ENCODE measurements around the gene TMEM132C. TPM values are rescaled to one million over a fixed set of nuclear protein-coding genes. Genes with fewer than 3 reads are reported as not detected.

TMEM132C gene
- polyA plus RNA-seq, 1 of the 3 experiments (the other 2 are of a cell fraction): not detected

- Histone ChIP-seq H3K9me2 (no peaks in the 10 kb centered on the region), H3F3A (replicated peaks; ENCODE audit: insufficient read depth) (no peaks in the 10 kb centered on the region), H3K4me2 (no peak overlapping the region), H3K4me3 (ENCODE audit: low read depth in 2 of 2, low read length in 1 of 2) (no peak overlapping the region), H3K36me3 (replicated peaks in 1 of 2; ENCODE audit: control insufficient read depth in 1 of 2, insufficient read depth in 2 of 2, low read length in 1 of 2) (no peaks in the 10 kb centered on the region), H3K9ac (no peak overlapping the region), H3K79me2 (ENCODE audit: insufficient read depth) (no peaks in the 10 kb centered on the region), H3K9me3 (no peaks in the 10 kb centered on the region), H4K20me1 (ENCODE audit: insufficient read depth) (no peaks in the 10 kb centered on the region), H3K4me1 (ENCODE audit: control insufficient read depth in 1 of 2, insufficient read depth in 2 of 2, low read depth in 1 of 2, low read length in 1 of 2) (no peaks in the 10 kb centered on the region), H2AFZ (ENCODE audit: low read depth) (no peak overlapping the region), H3K27me3 (ENCODE audit: insufficient read depth) (no peaks in the 10 kb centered on the region), H3K27ac (ENCODE audit: low read depth in 2 of 2, low read length in 1 of 2) (no peak overlapping the region)
- DNase-seq: no peak
- POLR2A ChIA-PET: no interaction called here
- CTCF ChIA-PET: interaction anchor here (1.1 to 6.1 kb wide), 12 partner anchors 10 to 135 kb away, joined by 3 to 87 read pairs (median 4); no protein-coding TSS in a partner anchor
- WGBS (ENCODE audit: low lambda C conversion rate): 64% methylated on average over 12 of the region's 14 CpGs
- TF ChIP-seq MEF2A (IDR thresholded peaks at IDR 0.05; ENCODE audit: borderline replicate concordance, low read depth) (no peak), TCF12 (IDR thresholded peaks at IDR 0.05) (no peak), RAD21 (IDR thresholded peaks at IDR 0.05; ENCODE audit: low read length) (no peak), JUND (IDR thresholded peaks at IDR 0.05) (no peak), SMC3 (IDR thresholded peaks at IDR 0.05; ENCODE audit: low read depth, low read length) (no peak), TEAD4 (IDR thresholded peaks at IDR 0.05; ENCODE audit: borderline replicate concordance, insufficient read depth) (no peak), POLR2AphosphoS5 (IDR thresholded peaks at IDR 0.05; ENCODE audit: low read depth, low read length) (no peak), FOXM1 (IDR thresholded peaks at IDR 0.05; ENCODE audit: low read depth) (no peak), MXI1 (IDR thresholded peaks at IDR 0.05; ENCODE audit: low read depth, low read length) (no peak), FOXJ3 (CRISPR knock-in tag; IDR thresholded peaks at IDR 0.05) (no peak), RXRA (IDR thresholded peaks at IDR 0.05; ENCODE audit: borderline replicate concordance, low read depth) (no peak), USF2 (IDR thresholded peaks at IDR 0.05; ENCODE audit: borderline replicate concordance, low read depth, low read length) (no peak)
Measured at GRCh38 chr12:128388461-128389000, 121.6 kb downstream of the TMEM132C start.

DNA sequence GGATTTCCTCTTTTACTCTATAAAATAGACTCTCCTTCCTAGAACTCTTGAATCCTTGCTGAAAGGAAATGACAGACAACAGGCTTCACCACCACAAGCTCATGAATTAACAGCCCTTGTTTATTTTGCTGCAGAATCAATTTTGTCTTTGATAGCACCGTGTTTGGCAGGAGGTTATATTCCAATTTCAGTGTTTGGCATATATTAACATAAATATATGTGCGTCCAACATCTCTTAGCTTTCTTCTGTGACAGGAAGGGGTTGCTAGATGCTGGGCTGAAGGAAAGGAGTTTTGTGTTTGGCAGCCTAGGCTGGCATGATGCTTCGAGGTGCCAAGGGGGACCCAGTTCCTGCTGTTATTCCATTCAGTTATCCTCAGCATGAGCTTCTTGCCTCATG, 126.4 kb downstream of the TMEM132C start:
- H3K4me3 ChIP-seq (ENCODE audit: low read depth in 2 of 2, low read length in 1 of 2): no peak overlapping the region
- H3F3A ChIP-seq (replicated peaks; ENCODE audit: insufficient read depth): no peaks in the 10 kb centered on the region
- no peak overlapping the region for H3K27ac ChIP-seq (ENCODE audit: low read depth in 2 of 2, low read length in 1 of 2)
- H3K79me2 ChIP-seq (ENCODE audit: insufficient read depth): no peaks in the 10 kb centered on the region
- no peaks in the 10 kb centered on the region for H3K9me3 ChIP-seq
- WGBS (ENCODE audit: low lambda C conversion rate): 19% methylated on average over 3 of the region's 3 CpGs
- TF ChIP-seq TCF12 (IDR thresholded peaks at IDR 0.05): no peak
- no peak for TF ChIP-seq POLR2AphosphoS5 (IDR thresholded peaks at IDR 0.05; ENCODE audit: low read depth, low read length)
- no peak for TF ChIP-seq RCOR1 (IDR thresholded peaks at IDR 0.05; ENCODE audit: low read length)
- TF ChIP-seq MXI1 (IDR thresholded peaks at IDR 0.05; ENCODE audit: low read depth, low read length): no peak
- no peak for TF ChIP-seq YY1 (IDR thresholded peaks at IDR 0.05; ENCODE audit: low read depth)
- no peak for TF ChIP-seq EP300 (IDR thresholded peaks at IDR 0.05; ENCODE audit: borderline replicate concordance in 1 of 2, low read depth in 1 of 2, low read length in 1 of 2)
- no peak for TF ChIP-seq RFX5 (IDR thresholded peaks at IDR 0.05; ENCODE audit: low read length)
- no peak for TF ChIP-seq FOXM1 (IDR thresholded peaks at IDR 0.05; ENCODE audit: low read depth)
- no peak for TF ChIP-seq TAF1 (IDR thresholded peaks at IDR 0.05; ENCODE audit: borderline replicate concordance, low read depth, low read length)
- no peak for TF ChIP-seq GABPA (IDR thresholded peaks at IDR 0.05; ENCODE audit: low read depth)
- no peak for TF ChIP-seq JUND (IDR thresholded peaks at IDR 0.05)
- TF ChIP-seq MEF2A (IDR thresholded peaks at IDR 0.05; ENCODE audit: borderline replicate concordance, low read depth): no peak
- no peak for TF ChIP-seq NFIC (IDR thresholded peaks at IDR 0.05; ENCODE audit: borderline replicate concordance)
- TF ChIP-seq EZH2phosphoT487 (IDR thresholded peaks at IDR 0.05; ENCODE audit: borderline replicate concordance, low read depth): no peak
- TF ChIP-seq TEAD4 (IDR thresholded peaks at IDR 0.05; ENCODE audit: borderline replicate concordance, insufficient read depth): no peak
- no peak for TF ChIP-seq RAD21 (IDR thresholded peaks at IDR 0.05; ENCODE audit: low read length)
- TF ChIP-seq GATA2 (CRISPR knock-in tag; IDR thresholded peaks at IDR 0.05): no peak
- TF ChIP-seq IRF3 (IDR thresholded peaks at IDR 0.05; ENCODE audit: low read depth, low read length): no peak
- no peak for TF ChIP-seq RXRA (IDR thresholded peaks at IDR 0.05; ENCODE audit: borderline replicate concordance, low read depth)
- TF ChIP-seq, protein P1, sequence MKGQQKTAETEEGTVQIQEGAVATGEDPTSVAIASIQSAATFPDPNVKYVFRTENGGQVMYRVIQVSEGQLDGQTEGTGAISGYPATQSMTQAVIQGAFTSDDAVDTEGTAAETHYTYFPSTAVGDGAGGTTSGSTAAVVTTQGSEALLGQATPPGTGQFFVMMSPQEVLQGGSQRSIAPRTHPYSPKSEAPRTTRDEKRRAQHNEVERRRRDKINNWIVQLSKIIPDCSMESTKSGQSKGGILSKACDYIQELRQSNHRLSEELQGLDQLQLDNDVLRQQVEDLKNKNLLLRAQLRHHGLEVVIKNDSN (IDR thresholded peaks at IDR 0.05; ENCODE audit: borderline replicate concordance, low read depth): no peak
- no peaks in the 10 kb centered on the region for H3K9me2 ChIP-seq
- no peak overlapping the region for H3K9ac ChIP-seq
- CTCF ChIA-PET: interaction anchor here (1.6 kb wide), 1 partner anchor 134 kb away, joined by 7 read pairs; no protein-coding TSS in a partner anchor
- no peaks in the 10 kb centered on the region for H3K4me1 ChIP-seq (ENCODE audit: control insufficient read depth in 1 of 2, insufficient read depth in 2 of 2, low read depth in 1 of 2, low read length in 1 of 2)
- H3K4me2 ChIP-seq: no peak overlapping the region
- H4K20me1 ChIP-seq (ENCODE audit: insufficient read depth): no peaks in the 10 kb centered on the region
- H3K36me3 ChIP-seq (replicated peaks in 1 of 2; ENCODE audit: control insufficient read depth in 1 of 2, insufficient read depth in 2 of 2, low read length in 1 of 2): no peaks in the 10 kb centered on the region
- H2AFZ ChIP-seq (ENCODE audit: low read depth): no peak overlapping the region
- DNase-seq: no peak
- POLR2A ChIA-PET: no interaction called here
- no peaks in the 10 kb centered on the region for H3K27me3 ChIP-seq (ENCODE audit: insufficient read depth)

Data from SK-N-SH (cell line).